ENCODE data around the gene CAPRIN1.

- no peak for TF ChIP-seq CTCF (IDR thresholded peaks at IDR 0.05; ENCODE audit: extremely low read depth in 1 of 2, insufficient read depth in 1 of 2, low read depth in 1 of 2, low read length in 2 of 2)
- no peak for TF ChIP-seq MYC (IDR thresholded peaks at IDR 0.05; ENCODE audit: low read depth, low read length)
Observed at GRCh38 chr11:34143048-34143447, 91.5 kb downstream of the CAPRIN1 start.
